ENCODE results near the gene KIRREL3.

The KIRREL3 gene

DNA sequence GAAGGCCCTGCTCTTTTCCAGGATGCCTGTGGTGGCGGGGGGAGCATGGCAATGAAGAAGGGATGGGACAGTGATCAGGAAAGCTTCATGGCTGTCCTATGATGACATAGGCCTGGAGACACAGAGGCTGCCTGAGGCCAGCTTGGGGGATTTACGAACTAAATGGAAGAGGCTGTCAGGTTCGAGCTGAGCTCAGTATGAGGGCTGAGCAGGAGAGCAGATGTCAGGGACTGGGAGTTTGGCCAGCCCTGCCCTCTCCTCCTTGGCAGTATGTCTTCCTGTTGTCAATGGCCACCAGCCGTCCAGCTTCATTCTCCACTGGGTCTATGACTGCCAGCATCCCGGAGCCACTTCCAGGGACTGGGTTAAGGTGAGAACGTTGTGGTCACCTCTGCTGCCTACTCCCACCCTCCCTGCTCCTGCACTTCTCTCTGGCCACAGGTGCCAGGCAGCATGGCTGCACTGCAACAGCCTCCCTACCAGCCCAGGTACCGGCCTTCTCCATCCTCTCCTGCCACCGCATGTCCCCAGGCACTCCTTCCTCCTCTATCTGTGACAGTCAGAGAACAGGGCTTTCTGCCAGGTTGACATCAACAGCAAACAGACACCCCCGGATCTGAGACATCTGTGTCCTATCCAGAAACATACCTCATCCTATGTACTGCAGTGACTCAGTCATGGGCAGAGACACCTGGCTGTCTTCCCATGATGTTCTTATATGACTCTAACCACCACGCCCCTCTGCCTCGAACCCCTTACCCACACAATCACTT is 75.1 kb downstream of the KIRREL3 start:
- H3K36me3 ChIP-seq (replicated peaks; ENCODE audit: low read depth, low read length) = no peaks in the 10 kb centered on the region
- H3K9ac ChIP-seq (ENCODE audit: low read length) = no peak overlapping the region
- no peaks in the 10 kb centered on the region for H3K79me2 ChIP-seq (ENCODE audit: low read length)
- H3K27ac ChIP-seq (ENCODE audit: low read length) = no peak overlapping the region
- no peak overlapping the region for H3K4me3 ChIP-seq (ENCODE audit: low read length)
- H3K4me1 ChIP-seq (ENCODE audit: low read length) = no peaks in the 10 kb centered on the region
- no peak overlapping the region for H3K4me2 ChIP-seq (ENCODE audit: low read length)
- peaks cover 6% of the 10 kb centered on the region; the same call in 1 of the 2 replicates for H3K27me3 ChIP-seq (ENCODE audit: low read depth, low read length)
- H4K20me1 ChIP-seq (ENCODE audit: insufficient read depth, low read length) = no peaks in the 10 kb centered on the region
- TF ChIP-seq, protein P1, sequence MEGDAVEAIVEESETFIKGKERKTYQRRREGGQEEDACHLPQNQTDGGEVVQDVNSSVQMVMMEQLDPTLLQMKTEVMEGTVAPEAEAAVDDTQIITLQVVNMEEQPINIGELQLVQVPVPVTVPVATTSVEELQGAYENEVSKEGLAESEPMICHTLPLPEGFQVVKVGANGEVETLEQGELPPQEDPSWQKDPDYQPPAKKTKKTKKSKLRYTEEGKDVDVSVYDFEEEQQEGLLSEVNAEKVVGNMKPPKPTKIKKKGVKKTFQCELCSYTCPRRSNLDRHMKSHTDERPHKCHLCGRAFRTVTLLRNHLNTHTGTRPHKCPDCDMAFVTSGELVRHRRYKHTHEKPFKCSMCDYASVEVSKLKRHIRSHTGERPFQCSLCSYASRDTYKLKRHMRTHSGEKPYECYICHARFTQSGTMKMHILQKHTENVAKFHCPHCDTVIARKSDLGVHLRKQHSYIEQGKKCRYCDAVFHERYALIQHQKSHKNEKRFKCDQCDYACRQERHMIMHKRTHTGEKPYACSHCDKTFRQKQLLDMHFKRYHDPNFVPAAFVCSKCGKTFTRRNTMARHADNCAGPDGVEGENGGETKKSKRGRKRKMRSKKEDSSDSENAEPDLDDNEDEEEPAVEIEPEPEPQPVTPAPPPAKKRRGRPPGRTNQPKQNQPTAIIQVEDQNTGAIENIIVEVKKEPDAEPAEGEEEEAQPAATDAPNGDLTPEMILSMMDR (IDR thresholded peaks at IDR 0.05; ENCODE audit: low read depth, low read length) = no peak
- no peak overlapping the region for H2AFZ ChIP-seq (ENCODE audit: low read depth, low read length)
- H3K9me3 ChIP-seq (ENCODE audit: insufficient read depth, low read length) = no peaks in the 10 kb centered on the region

DNA sequence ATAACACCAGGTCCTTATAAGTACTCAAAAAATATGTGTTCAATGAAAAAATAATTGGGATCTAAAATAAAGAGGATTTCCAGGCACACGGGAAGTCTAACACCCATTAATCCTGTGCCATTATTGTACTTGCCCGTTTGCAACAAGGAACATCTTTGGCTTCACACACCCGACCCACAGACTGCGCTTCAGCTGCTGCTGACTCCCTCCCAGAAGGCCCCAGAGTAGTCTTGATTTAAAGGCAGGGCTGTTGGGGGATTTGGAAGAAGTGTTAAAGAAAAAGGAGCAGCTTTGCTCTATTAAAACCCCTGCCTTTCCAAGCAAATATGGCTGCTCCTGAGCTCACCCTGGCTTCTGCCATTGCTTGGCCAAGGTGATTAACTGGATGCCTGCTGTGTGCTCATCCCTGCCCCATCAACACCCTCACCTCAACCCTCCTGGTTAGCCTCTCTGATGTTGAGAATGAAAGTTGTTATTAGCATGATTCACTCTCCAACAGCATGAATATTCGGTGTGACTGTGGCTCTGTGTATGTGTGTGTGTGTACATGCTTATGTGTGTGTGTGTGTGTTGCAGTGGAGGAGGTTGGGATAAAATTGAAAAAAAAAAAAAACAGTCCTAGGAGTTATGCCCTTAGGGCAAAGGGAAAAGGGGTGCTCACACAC is 76.1 kb downstream of the KIRREL3 start:
- H3K9me3 ChIP-seq (ENCODE audit: insufficient read depth, low read length) = no peaks in the 10 kb centered on the region
- TF ChIP-seq EZH2phosphoT487 (IDR thresholded peaks at IDR 0.05; ENCODE audit: low read depth) = no peak
- no peaks in the 10 kb centered on the region for H3K36me3 ChIP-seq (replicated peaks; ENCODE audit: low read depth, low read length)

DNA sequence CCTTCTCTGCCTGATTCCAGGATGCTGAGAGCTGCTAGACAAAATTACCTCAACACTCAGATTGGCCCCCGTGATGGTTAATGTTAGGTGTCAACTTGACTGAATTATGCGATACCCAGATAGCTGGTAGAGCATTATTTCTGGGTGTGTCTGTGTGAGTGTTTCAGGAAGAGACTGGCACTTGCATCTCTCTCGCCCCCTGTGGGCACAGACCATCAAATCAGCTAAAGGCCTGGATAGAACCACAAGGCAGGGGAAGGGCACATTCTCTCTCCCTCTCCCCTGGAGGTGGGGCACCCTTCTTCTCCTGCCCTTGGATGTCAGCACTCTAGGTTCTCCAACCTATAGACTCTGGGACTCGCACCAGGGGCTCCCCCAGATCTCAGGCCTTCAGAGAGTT is 79.7 kb downstream of the KIRREL3 start:
- Histone ChIP-seq H3K4me1 (ENCODE audit: low read length) (peaks cover 18% of the 10 kb centered on the region), H3K9me3 (ENCODE audit: insufficient read depth, low read length) (no peaks in the 10 kb centered on the region), H3K36me3 (replicated peaks; ENCODE audit: low read depth, low read length) (no peaks in the 10 kb centered on the region), H3K4me2 (ENCODE audit: low read length) (no peak overlapping the region), H2AFZ (ENCODE audit: low read depth, low read length) (no peak overlapping the region), H3K79me2 (ENCODE audit: low read length) (no peaks in the 10 kb centered on the region), H3K9ac (ENCODE audit: low read length) (no peak overlapping the region), H3K27me3 (ENCODE audit: low read depth, low read length) (peaks cover 4% of the 10 kb centered on the region; the same call in 1 of the 2 replicates), H3K27ac (ENCODE audit: low read length) (no peak overlapping the region), H3K4me3 (ENCODE audit: low read length) (no peak overlapping the region), H4K20me1 (ENCODE audit: insufficient read depth, low read length) (no peaks in the 10 kb centered on the region; the same call in 1 of the 2 replicates)
- TF ChIP-seq, protein P1 (IDR thresholded peaks at IDR 0.05; ENCODE audit: low read depth, low read length) = no peak
- no peak for TF ChIP-seq EZH2phosphoT487 (IDR thresholded peaks at IDR 0.05; ENCODE audit: low read depth)

More for the DNA sequence above, 76.1 kb downstream of the KIRREL3 start:
- H2AFZ ChIP-seq (ENCODE audit: low read depth, low read length) = no peak overlapping the region
- no peak overlapping the region for H3K4me2 ChIP-seq (ENCODE audit: low read length)
- no peaks in the 10 kb centered on the region for H4K20me1 ChIP-seq (ENCODE audit: insufficient read depth, low read length)
- H3K4me3 ChIP-seq (ENCODE audit: low read length) = no peak overlapping the region
- H3K27ac ChIP-seq (ENCODE audit: low read length) = no peak overlapping the region
- H3K79me2 ChIP-seq (ENCODE audit: low read length) = no peaks in the 10 kb centered on the region
- H3K9ac ChIP-seq (ENCODE audit: low read length) = no peak overlapping the region
- peaks cover 10% of the 10 kb centered on the region; the same call in 1 of the 2 replicates for H3K27me3 ChIP-seq (ENCODE audit: low read depth, low read length)
- H3K4me1 ChIP-seq (ENCODE audit: low read length) = peaks cover 3% of the 10 kb centered on the region

DNA sequence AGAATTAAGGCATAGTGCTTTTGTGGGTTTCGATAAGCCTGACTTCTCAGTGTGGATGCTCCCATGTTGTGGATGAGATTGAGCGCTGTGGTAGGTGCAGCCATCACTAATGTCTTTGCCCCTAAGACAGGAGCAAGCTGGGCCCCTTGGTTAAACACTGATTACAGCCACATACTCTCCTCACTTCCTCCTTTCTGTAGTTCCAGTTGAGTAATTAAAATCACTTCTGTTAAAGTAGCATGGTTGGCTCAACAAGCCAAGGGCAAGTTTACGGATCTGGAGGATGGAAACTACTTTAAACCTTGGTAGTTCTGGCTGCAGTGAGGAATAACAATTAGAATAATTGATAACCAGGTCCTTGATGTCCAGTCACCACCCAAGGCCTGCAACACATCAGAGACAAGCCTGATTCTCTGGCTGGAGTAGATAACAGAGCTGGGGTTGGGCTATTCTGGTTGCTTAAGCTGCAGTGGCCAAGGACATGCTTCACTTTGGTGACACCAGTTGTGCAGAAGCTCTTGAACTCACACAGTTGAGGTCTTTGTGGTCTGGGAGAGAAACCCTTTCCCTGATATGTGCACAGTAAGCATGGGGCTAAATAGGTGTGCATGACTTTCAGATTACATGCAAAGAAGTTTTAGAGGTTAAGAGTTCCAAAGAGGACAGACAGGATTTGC is 81.3 kb downstream of the KIRREL3 start:
- H2AFZ ChIP-seq (ENCODE audit: low read depth, low read length) = no peak overlapping the region
- H3K4me3 ChIP-seq (ENCODE audit: low read length) = no peak overlapping the region
- H3K36me3 ChIP-seq (replicated peaks; ENCODE audit: low read depth, low read length) = no peaks in the 10 kb centered on the region
- H3K4me1 ChIP-seq (ENCODE audit: low read length) = peaks cover 18% of the 10 kb centered on the region
- peaks cover 4% of the 10 kb centered on the region; the same call in 1 of the 2 replicates for H3K27me3 ChIP-seq (ENCODE audit: low read depth, low read length)
- no peaks in the 10 kb centered on the region; the same call in 1 of the 2 replicates for H4K20me1 ChIP-seq (ENCODE audit: insufficient read depth, low read length)
- H3K79me2 ChIP-seq (ENCODE audit: low read length) = no peaks in the 10 kb centered on the region
- peak overlapping the region; percentile 25; the same call in 1 of the 2 replicates for H3K4me2 ChIP-seq (ENCODE audit: low read length)
- no peak for TF ChIP-seq EZH2phosphoT487 (IDR thresholded peaks at IDR 0.05; ENCODE audit: low read depth)
- TF ChIP-seq, protein P1 (IDR thresholded peaks at IDR 0.05; ENCODE audit: low read depth, low read length) = no peak
- H3K9ac ChIP-seq (ENCODE audit: low read length) = no peak overlapping the region
- H3K27ac ChIP-seq (ENCODE audit: low read length) = no peak overlapping the region
- H3K9me3 ChIP-seq (ENCODE audit: insufficient read depth, low read length) = no peaks in the 10 kb centered on the region
